GM18502 (cell line): ENCODE results near the gene POTEF.
"Not testable (repeated sequence)": the region's sequence is repeated elsewhere in the genome, so short reads cannot be mapped to it uniquely, and the experiment has no call there.

Source experiments
- ATAC-seq: cut with Tn5 transposase; IDR thresholded peaks from one replicate; pipeline ENCODE4 v1.9.1; 2021; ENCODE audit warnings: mild to moderate bottlenecking; ENCODE audit not compliant: unreplicated experiment, poor library complexity

Gene POTEF

DNA sequence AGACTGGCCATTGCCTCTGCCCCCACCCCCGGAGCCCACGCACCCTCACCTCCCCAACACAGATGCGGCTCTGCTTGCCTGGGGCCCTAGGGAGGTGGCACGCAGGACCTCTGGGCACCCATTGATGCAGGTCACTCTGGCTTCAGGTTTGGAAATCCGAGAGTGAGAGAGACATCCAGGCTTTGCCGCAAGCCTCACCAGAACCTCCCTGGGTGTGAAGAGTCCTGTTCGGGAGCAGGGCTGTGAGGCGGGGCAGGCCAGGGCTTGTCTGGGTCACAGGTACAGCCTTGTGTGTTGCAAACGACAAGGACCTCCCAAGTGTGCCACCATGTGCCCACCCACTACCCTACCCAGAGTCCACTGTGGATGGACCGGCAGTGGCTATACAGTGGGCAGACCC lies 7.5 kb upstream of the POTEF start:
- not testable (repeated sequence) for ATAC-seq

DNA sequence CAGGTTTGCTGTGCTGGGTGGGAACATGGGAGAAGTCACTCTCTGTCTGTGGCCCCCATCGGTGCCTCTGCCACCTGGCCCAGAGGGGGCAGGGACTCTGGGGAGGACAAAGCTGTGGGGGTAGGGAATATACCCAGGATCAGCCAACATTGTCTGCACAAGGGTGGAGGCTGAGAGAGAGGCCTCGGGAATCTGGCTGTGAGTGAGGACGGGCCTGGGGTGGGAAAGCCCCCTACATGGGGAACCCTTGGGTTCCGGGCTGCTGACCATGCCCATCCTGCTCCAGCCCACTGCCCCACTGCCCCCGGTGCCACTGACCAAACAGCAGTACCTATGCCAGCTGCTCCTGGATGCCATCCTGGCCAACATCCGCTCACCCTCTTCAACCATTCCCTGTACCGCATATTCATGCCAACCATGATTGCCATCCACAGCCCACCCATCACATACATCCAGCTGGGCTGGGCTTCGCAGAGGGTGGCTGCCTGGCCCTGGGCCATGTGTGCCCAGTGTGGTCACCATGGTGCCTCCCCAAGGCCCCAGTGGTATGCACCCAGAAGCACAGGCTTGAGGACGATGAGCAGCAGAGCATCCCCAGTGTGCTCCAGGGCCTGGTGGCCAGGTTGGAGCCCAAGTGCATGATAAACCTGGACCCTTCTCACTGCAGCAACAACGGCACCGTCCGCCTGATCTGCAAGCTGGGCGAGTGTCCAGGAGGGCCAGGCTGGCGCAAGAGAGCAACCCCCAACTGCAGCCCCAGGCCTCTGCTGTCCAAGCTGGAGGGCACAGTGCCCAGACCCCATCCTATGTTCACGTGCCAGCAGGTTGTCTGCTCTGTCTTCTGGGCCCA lies 6.9 kb upstream of the POTEF start:
- no peak for ATAC-seq

DNA sequence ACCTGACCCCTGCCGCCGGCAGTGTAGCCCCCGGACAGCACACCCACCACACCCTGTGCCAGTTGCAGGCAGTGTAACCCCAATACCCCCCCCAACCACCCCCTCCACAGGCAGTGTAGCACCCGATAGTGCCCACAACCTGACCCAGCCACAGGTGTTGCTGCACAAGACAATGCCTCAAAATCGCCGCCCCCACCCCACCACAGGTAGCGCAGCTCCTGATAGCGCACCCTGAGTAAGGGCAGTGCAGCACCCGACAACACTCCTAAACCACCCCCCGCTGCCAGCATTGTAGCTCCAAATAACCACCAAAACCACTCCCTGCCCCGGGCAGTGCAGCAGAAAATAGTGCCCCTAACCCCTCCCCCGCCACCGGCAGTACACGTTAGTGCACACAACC lies 558 bp downstream of the POTEF start:
- ATAC-seq: not testable (repeated sequence)

DNA sequence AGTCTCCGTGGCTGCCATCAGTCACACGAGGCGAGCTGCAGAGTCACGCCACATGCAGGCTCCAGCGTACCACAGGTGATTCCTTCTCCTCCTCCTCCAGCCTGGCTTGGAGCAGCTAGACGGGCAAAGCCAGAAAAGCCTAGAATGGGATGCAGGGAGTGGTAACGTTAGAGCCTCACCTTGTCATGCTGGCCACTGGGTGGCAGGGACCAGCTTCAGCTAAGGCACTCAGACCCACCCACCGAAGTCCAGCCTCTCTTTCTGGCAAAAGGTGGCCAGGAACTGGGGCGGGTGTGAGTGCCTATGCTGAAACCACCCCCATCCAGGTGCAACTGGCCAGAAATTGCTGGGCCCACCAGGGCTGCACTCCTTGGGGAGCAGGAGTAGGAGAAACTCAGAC lies 1.3 kb downstream of the POTEF start:
- not testable (repeated sequence) for ATAC-seq

DNA sequence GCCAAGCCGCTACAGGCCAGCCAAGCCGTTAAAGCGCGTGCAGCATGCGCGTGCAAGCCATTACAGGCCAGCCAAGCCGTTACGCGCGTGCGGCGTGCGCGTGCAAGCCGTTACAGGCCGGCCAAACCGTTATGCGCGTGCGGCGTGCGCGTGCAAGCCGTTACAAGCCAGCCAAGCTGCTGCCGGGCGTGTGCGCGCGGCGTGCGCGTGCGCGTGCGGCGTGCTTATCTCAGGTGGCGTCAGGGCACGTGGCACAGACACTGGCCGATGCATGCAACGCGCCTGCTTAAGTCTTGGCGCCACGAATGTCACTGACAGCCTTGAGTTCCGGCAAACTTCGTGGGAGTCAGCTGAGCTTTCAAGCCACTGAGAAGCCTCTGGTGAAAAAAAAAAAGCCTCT lies 8.1 kb downstream of the POTEF start:
- not testable (repeated sequence) for ATAC-seq

DNA sequence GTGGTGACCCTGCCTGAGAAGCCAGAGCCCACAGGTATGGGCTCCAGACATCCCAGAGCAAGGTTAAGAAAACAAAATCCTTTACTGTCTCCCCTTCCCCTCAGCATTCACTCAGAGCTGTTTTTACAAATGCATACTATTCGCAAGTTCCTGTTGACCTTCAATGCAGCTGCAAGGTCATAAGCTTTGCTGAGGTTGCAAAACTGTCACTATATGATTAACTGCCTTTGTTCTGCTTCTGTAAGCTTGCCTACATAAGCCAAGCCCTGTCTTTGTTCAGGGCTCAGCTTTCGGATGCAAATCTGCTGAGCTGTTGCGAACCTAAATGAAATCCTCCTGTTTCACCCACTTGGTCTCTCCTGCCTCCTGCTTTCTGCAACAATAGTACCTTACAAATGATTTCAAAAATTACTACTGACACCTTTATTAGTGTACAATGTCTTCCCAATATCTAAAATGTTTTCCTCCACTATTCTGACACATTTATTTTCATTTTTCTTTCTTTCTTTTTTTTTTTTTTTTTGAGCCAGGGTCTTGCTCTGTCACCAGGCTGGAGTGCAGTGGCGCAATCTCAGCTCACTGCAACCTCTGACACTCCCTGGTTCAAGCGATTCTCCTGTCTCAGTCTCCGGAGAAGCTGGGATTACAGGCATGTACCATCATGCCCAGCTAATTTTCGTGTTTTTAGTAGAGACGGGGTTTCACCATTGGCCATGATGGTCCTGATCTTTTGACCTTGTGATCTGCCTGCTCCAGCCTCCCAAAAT lies 26.2 kb downstream of the POTEF start:
- ATAC-seq: not testable (repeated sequence)

DNA sequence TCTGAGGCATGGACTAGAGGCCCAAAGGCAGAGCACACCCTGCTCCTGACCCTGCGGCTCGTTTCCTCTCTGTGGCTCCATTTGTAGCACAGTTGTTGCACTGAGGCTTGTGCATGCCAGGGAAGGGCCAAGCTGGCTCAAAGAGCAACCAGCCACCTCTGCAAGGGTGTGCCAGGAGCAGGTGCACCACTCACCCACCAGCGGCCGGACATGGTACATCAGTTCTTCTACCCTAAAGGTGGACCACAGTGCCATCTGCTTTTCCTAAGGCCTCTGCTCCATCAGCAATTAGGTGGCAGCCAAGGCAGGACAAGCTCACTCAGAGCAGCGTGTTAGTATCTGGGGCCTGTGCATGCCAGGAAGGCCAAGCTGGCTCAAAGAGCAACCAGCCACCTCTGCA lies 66.4 kb downstream of the POTEF start:
- not testable (repeated sequence) for ATAC-seq

DNA sequence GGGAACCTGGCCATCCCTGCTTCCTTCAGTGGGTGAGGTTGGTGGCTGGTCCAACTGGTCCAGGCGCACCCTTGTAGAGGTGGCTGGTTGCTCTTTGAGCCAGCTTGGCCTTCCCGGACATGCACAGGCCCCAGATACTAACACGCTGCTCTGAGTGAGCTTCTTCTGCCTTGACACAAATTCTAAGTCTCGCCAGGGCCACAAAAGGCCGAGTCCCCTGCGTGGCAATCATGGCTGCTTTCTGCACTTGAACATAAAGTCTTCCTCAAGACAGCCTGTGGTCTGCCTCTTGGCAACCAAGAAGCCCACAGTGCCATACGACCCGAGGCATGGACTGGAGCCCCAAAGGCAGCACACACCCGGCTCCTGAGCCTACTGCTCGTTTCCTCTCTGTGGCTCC lies 69.0 kb downstream of the POTEF start:
- ATAC-seq: not testable (repeated sequence)

DNA sequence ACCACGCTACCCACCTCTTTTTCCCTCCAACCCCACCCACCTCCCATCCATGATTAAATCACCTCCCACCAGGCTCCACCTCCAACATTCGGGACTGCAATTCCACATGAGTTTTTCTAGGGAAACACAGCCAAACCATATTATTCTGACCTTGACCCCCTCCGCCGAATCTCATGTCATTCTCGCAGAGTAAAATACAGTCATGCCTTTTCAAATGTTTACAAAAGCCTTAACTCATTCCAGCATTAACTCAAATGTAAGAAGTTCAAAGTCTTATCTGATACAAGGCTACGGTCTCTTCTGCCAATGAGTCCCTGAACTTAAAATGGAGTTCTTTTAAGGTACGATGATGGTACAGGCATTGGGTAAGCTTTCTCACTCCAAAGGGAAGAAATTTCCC lies 72.7 kb downstream of the POTEF start:
- ATAC-seq: not testable (repeated sequence)

DNA sequence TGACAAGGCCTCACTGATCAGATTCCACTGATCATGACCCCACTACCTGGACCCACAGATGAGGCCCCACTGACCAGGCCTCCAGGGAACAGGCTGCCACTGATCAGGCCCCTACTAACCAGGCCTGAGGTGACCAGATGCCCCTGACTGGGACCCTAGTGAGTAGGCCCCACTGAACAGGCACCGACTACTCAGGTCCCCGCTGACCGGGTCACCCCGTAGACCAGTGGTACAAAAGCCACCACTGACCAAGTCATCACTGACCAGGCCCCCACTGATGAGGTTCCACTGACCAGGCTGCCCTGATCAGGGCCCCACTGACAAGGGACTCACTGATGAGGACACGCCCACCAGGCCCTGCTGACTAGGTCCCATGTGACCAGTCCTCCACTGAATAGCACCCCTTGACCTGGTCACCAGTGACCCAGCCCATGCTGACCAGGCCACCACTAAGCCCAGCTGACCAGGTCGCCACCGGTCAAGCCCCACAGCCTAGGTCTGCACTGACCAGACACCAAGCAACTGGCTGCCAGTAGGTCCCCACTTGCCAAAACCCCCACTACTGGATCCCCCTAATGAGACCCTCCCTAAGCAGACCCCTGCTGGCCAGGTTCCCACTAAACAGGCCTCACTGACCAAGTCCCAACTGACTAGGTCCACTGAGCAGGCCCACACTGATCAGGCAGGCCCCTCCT lies 75.7 kb downstream of the POTEF start:
- not testable (repeated sequence) for ATAC-seq

DNA sequence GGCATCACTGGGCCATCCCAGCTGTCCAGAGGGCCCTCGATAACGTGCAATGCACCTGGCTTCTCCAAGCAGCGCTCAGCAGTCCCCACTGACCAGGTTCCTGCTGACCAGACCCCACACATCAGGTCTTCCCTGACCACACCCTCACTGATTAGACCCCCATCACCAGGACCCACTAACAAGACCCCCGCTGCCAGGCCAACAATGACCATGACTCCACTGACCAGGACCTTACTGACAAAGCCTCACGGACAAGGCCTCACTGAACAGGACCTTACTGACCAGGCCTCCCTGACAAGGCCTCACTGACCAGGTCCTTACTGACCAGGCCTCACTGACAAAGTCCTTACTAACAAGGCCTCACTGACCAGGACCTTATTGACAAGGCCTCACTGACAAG lies 76.6 kb downstream of the POTEF start:
- not testable (repeated sequence) for ATAC-seq

DNA sequence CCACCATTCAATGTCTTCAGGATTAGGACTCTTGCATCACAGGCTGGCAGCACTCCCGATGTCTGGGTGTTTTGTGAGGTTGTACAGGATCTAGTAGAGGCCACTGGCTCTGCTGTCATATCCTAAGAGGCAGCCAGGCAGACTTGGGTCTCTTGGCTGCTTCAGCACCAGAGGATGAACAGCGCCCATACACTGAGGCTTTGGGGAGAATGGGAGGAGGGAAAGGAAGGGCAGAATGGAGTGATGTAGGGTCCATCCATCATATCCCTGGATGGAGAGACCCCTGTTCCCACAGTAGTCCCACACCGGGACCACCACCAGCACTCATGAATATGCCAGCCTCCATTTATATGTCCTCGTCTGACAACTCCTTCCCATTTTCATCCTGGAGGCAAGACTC lies 80.6 kb downstream of the POTEF start:
- ATAC-seq: not testable (repeated sequence)

DNA sequence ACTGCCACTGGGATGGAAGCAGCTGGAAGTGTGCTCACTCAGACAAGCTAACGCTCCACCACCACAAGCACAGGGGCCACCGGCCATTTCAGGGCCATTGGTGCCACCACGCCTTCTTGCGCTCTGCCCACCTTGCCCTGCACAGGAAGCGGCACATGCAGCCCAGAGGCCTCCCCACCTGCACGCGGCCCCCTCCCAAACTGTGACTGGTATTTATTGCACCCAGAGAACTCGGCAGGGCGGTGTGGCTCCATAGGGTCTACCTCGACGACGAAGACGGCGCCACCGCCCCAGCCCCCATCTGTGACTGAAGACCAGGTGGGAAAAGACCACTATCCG lies 90.8 kb downstream of the POTEF start:
- ATAC-seq: not testable (repeated sequence)

DNA sequence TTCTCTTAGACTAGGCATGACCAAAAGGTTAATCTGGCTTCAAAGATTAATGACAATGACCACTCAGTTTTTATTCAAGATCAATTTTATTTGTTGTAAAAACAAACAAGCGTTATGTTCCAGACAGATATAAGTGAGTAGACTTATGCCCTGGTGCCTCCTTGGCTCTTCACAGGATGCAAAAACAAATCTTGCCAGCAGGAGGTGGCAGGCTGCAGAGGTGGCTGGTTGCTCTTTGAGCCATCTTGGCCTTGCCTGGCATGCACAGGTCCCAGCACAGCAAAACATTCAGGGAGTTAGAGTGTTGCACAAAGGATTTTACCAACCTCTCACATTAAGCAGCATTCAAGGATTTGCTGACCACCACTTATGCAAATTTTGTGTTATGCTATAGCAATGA lies 103.1 kb downstream of the POTEF start:
- ATAC-seq: not testable (repeated sequence)
